ENCODE measurements around the gene CAMK4.

DNA sequence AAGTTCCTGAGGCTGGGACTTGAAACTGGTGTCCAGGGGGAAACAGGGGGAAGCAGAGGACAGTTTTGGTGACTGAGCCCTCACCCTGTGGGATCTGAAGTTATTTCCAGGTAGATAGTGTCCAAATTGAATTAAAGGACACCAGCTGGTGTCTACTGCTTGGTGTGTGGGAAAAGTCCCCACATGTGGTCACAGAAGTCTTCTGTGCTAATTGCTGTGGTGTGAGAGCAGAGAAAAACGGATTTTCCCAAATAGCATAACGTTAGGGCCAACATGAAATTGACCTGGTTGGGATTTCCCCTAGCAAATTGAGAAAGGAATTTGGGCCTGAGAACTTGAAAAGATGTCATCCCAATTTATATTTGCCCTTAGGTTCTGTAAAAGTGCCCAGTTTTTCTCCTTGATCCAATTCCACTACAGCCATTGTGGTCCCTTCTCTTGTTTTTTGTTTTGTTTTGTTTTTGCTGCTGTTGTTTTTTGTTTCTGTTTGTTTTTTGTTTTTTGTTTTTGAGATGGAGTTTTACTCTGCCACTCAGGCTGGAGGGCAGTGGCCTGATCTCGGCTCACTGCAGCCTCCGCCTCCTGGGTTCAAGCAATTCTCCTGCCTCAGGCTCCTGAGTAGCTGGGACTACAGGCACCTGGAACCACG, 293.8 kb downstream of the CAMK4 start:
- no peak for TF ChIP-seq CTCF (IDR thresholded peaks at IDR 0.05)
- no peak for TF ChIP-seq POLR2A (IDR thresholded peaks at IDR 0.05)

Measured in uterus (tissue), 2 donors.